ENCODE data around the gene C2orf72.

GRCh38 chr2:231088754-231089153, 51.4 kb downstream of the C2orf72 start:
- no peak for TF ChIP-seq CTCF (IDR thresholded peaks at IDR 0.05)
- no peak for TF ChIP-seq POLR2A (IDR thresholded peaks at IDR 0.05)

Measured in gastroesophageal sphincter (tissue), 3 donors.